HEK293T (cell line): Measurements from ENCODE around the gene GON4L.

Source experiments
- BHLHE40 ChIP-seq: fragments of 450-650 bp; IDR thresholded peaks from 2 replicates; pipeline ENCODE4 v1.6.1; 2016; ENCODE audit warnings: mild to moderate bottlenecking, moderate library complexity, borderline replicate concordance
- CTBP1 ChIP-seq: fragments of 450-650 bp; IDR thresholded peaks from 2 replicates; pipeline ENCODE4 v1.6.1; 2016; ENCODE audit warnings: borderline replicate concordance
- FOXK2 ChIP-seq: fragments of 450-650 bp; IDR thresholded peaks from 2 replicates; pipeline ENCODE4 v1.6.1; 2016; ENCODE audit warnings: mild to moderate bottlenecking
- FOXM1 ChIP-seq: fragments of 450-650 bp; IDR thresholded peaks from 2 replicates; pipeline ENCODE4 v1.6.1; 2017; ENCODE audit warnings: mild to moderate bottlenecking, borderline replicate concordance
- HDGF ChIP-seq: fragments of 450-650 bp; IDR thresholded peaks from 2 replicates; pipeline ENCODE4 v1.6.1; 2017; ENCODE audit warnings: antibody characterized with exemption, borderline replicate concordance
- LEF1 ChIP-seq: fragments of 450-650 bp; IDR thresholded peaks from 2 replicates; pipeline ENCODE4 v1.6.1; 2017; ENCODE audit warnings: mild to moderate bottlenecking, borderline replicate concordance
- NFRKB ChIP-seq: fragments of 450-650 bp; IDR thresholded peaks from 2 replicates; pipeline ENCODE4 v1.6.1; 2016; ENCODE audit warnings: mild to moderate bottlenecking, moderate library complexity
- PKNOX1 ChIP-seq: fragments of 450-650 bp; IDR thresholded peaks from 2 replicates; pipeline ENCODE4 v1.6.1; 2016
- SP1 ChIP-seq: fragments of 450-650 bp; IDR thresholded peaks from 2 replicates; pipeline ENCODE4 v1.6.1; 2017
- SUZ12 ChIP-seq: fragments of 450-650 bp; IDR thresholded peaks from 2 replicates; pipeline ENCODE4 v1.6.1; 2016; ENCODE audit warnings: mild to moderate bottlenecking
- TARDBP ChIP-seq: fragments of 450-650 bp; IDR thresholded peaks from 2 replicates; pipeline ENCODE4 v1.6.1; 2016
- ZNF384 ChIP-seq: fragments of 450-650 bp; IDR thresholded peaks from 2 replicates; pipeline ENCODE4 v1.6.1; 2016

GRCh38 chr1:155898888-155899287 is 41.9 kb upstream of the GON4L start:
- no peak for TF ChIP-seq HDGF
- no peak for TF ChIP-seq CTBP1
- TF ChIP-seq FOXK2, result no peak
- no peak for TF ChIP-seq SP1
- TF ChIP-seq FOXM1, result no peak
- no peak for TF ChIP-seq NFRKB
- no peak for TF ChIP-seq SUZ12
- TF ChIP-seq LEF1, result no peak
- TF ChIP-seq TARDBP, result no peak
- TF ChIP-seq ZNF384, result no peak
- no peak for TF ChIP-seq BHLHE40
- no peak for TF ChIP-seq PKNOX1
